Stimulated activated naive B cell treated with anti-CD40 and anti-IgM and Interleukin-4, amounts not matched to agents 10 μg/mL and 1 μg/mL and 100 μg/mL, for 72 hours (primary cell): Measurements from ENCODE around the gene FIGNL2.

Source experiments
- ATAC-seq, 2 donors: fragments of 150-1000 bp; cut with Tn5 transposase; replicated peaks; 2 replicates each; pipeline ENCODE4 v1.10.0; 2021; ENCODE audit warnings: moderate library complexity in 1 of 2
- DNase-seq: peaks from one replicate; pipeline ENCODE4 v3.0.0; 2021
- H3K27ac Mint-ChIP-seq: one replicate; pipeline ENCODE4 v1.8.0; 2022; ENCODE audit warnings: mild to moderate bottlenecking, mixed read lengths
- H3K27me3 Mint-ChIP-seq, 2 donors: one replicate each; pipeline ENCODE4 v1.8.0; 2022; ENCODE audit warnings: mixed read lengths in 2 of 2
- H3K36me3 Mint-ChIP-seq, 2 donors: one replicate each; pipeline ENCODE4 v1.8.0; 2022; ENCODE audit warnings: mixed read lengths in 2 of 2, mild to moderate bottlenecking in 1 of 2
- H3K4me1 Mint-ChIP-seq, 2 donors: one replicate each; pipeline ENCODE4 v1.8.0; 2022; ENCODE audit warnings: mixed read lengths in 2 of 2, mild to moderate bottlenecking in 1 of 2
- H3K4me3 Mint-ChIP-seq, 2 donors: one replicate each; pipeline ENCODE4 v1.8.0; 2022; ENCODE audit warnings: mild to moderate bottlenecking in 2 of 2, mixed read lengths in 2 of 2, moderate library complexity in 1 of 2
- H3K9me3 Mint-ChIP-seq, 2 donors: one replicate each; pipeline ENCODE4 v1.8.0; 2022; ENCODE audit warnings: mixed read lengths in 2 of 2, mild to moderate bottlenecking in 1 of 2

FIGNL2 gene, protein sequence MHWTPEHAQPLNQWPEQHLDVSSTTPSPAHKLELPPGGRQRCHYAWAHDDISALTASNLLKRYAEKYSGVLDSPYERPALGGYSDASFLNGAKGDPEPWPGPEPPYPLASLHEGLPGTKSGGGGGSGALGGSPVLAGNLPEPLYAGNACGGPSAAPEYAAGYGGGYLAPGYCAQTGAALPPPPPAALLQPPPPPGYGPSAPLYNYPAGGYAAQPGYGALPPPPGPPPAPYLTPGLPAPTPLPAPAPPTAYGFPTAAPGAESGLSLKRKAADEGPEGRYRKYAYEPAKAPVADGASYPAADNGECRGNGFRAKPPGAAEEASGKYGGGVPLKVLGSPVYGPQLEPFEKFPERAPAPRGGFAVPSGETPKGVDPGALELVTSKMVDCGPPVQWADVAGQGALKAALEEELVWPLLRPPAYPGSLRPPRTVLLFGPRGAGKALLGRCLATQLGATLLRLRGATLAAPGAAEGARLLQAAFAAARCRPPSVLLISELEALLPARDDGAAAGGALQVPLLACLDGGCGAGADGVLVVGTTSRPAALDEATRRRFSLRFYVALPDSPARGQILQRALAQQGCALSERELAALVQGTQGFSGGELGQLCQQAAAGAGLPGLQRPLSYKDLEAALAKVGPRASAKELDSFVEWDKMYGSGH

DNA sequence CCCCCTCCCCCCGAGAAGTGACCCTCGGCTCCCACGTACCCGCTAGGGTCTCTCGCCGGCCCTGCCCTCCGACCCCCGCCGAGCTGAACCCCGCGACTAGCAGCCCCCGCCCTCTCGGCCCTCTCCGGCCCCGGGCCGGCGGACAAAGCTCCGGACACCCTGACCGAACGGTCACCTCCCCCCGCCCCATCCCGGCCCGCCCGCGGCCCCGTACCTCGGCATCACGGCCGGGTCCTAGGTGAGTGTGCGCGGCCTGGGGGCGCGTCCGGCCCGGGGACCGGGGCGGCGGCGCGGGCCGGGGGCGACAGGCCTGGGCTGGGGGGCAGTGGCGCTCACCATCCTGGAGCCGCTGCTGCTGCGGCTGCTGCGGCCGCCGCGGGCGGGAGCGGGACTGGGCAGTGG lies at the start of gene FIGNL2:
TSS of gene FIGNL2 (minus strand) at position 393 of the 402 bp plus-strand sequence. CDS start 26,305 bp downstream, outside the sequence.
- DNase-seq (no peak), ATAC-seq (no peak)
- peaks cover 59 to 84% of the 10 kb centered on the region in 2 donors for H3K27me3 Mint-ChIP-seq
- no peak within 1 kb of the TSS for H3K27ac Mint-ChIP-seq
- H3K4me3 Mint-ChIP-seq, result peak within 1 kb of the TSS; percentile 59 to 70
- peaks cover 19 to 44% of the 10 kb centered on the region in 2 donors for H3K4me1 Mint-ChIP-seq
- no peaks in the 10 kb centered on the region for H3K36me3 Mint-ChIP-seq
- H3K9me3 Mint-ChIP-seq, result peaks cover 0 to 2% of the 10 kb centered on the region in 2 donors

DNA sequence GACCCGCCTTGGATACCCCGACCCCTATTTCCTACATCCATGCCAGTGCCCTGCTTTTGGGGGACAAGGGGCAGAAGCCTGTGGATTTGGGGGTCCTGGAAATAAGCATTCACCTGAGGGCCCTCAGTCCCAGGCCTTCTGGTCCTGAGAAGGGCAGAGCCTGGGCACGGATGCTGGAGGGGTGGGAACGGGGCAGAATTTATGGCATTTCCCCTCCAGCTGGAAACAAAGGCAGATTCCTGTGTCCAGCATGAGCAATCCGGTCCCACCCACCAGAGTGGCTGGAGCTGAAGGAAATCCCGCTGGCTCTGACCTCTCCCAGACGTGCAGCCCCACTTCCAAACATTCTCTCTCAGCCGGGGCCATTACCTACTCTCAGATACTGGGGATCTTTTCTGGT lies 48.7 kb upstream of the FIGNL2 start:
- no peak overlapping the region for H3K27ac Mint-ChIP-seq
- H3K27me3 Mint-ChIP-seq, result peaks cover 26 to 48% of the 10 kb centered on the region in 2 donors
- H3K9me3 Mint-ChIP-seq, result no peaks in the 10 kb centered on the region
- H3K36me3 Mint-ChIP-seq, result no peaks in the 10 kb centered on the region
- no peak overlapping the region for H3K4me3 Mint-ChIP-seq
- no peak for DNase-seq
- no peak for ATAC-seq
- no peaks in the 10 kb centered on the region for H3K4me1 Mint-ChIP-seq

DNA sequence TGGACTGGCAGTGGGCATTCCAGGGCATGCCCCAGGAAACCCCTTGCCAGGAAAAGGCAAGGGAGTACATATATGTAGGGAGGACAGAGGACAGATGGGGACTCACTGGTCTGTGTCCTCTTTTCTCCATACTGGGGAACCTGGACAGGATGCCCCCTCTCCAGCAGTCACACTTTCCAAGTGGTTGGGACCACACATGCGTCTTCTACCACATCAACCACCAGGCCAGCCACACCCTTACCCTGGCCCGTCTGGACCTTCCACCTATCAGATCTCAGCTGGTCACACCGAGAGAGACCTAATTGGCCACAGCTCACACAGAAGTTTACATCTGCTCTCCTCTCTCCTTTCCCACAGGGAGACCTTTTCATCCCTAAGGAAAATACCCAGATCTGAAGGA lies 47.7 kb upstream of the FIGNL2 start:
- no peaks in the 10 kb centered on the region for H3K4me1 Mint-ChIP-seq
- DNase-seq, result no peak
- no peaks in the 10 kb centered on the region for H3K36me3 Mint-ChIP-seq
- no peak for ATAC-seq
- no peaks in the 10 kb centered on the region for H3K9me3 Mint-ChIP-seq
- peaks cover 22 to 40% of the 10 kb centered on the region in 2 donors for H3K27me3 Mint-ChIP-seq
- H3K27ac Mint-ChIP-seq, result no peak overlapping the region
- H3K4me3 Mint-ChIP-seq, result no peak overlapping the region

GRCh38 chr12:51895378-51896135 lies 47.0 kb upstream of the FIGNL2 start:
- no peaks in the 10 kb centered on the region for H3K4me1 Mint-ChIP-seq
- H3K27me3 Mint-ChIP-seq, result peaks cover 22 to 45% of the 10 kb centered on the region in 2 donors
- H3K9me3 Mint-ChIP-seq, result no peaks in the 10 kb centered on the region
- no peak overlapping the region for H3K4me3 Mint-ChIP-seq
- DNase-seq (no peak), ATAC-seq (no peak)
- no peak overlapping the region for H3K27ac Mint-ChIP-seq
- H3K36me3 Mint-ChIP-seq, result no peaks in the 10 kb centered on the region

- peaks cover 22 to 45% of the 10 kb centered on the region in 2 donors for H3K27me3 Mint-ChIP-seq
- no peaks in the 10 kb centered on the region for H3K9me3 Mint-ChIP-seq
- no peaks in the 10 kb centered on the region for H3K4me1 Mint-ChIP-seq
- H3K27ac Mint-ChIP-seq, result no peak overlapping the region
- no peak overlapping the region for H3K4me3 Mint-ChIP-seq
- ATAC-seq, result no peak
- no peaks in the 10 kb centered on the region for H3K36me3 Mint-ChIP-seq
- no peak for DNase-seq
Observed at GRCh38 chr12:51893786-51894185, 45.3 kb upstream of the FIGNL2 start.

GRCh38 chr12:51891843-51892242 lies 43.3 kb upstream of the FIGNL2 start:
- peak in 1 of 2 donors; percentile 39 for ATAC-seq
- DNase-seq, result no peak
- Mint-ChIP-seq H3K9me3 (no peaks in the 10 kb centered on the region), H3K4me1 (peaks cover 0 to 8% of the 10 kb centered on the region in 2 donors), H3K36me3 (no peaks in the 10 kb centered on the region), H3K27me3 (peaks cover 21 to 43% of the 10 kb centered on the region in 2 donors), H3K27ac (no peak overlapping the region), H3K4me3 (no peak overlapping the region)

GRCh38 chr12:51890511-51891171 lies 42.1 kb upstream of the FIGNL2 start:
- ATAC-seq, result no peak

DNA sequence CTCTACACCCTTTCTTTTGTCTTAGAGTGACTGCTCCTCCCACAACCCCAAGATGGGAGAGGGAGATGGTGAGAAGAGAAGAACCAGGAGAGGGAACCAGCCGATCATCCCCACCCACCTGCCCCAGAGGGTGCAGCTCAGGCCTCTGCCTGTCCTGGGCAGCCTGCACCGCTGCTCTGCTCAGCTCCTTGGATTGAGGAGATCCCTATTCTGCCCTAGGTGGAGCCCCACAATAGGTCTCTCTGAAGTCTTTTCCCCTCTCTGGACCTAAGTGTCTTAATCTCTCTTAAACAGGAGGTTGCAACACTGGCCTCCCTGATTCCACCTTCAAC lies 41.6 kb upstream of the FIGNL2 start:
- Mint-ChIP-seq H3K9me3 (no peaks in the 10 kb centered on the region), H3K36me3 (no peaks in the 10 kb centered on the region), H3K27ac (no peak overlapping the region), H3K27me3 (peaks cover 6 to 27% of the 10 kb centered on the region in 2 donors), H3K4me3 (no peak overlapping the region), H3K4me1 (peaks cover 4 to 19% of the 10 kb centered on the region in 2 donors)
- DNase-seq (no peak), ATAC-seq (no peak)

More at GRCh38 chr12:51890511-51891171, 42.1 kb upstream of the FIGNL2 start:
- H3K27ac Mint-ChIP-seq, result no peak overlapping the region
- H3K27me3 Mint-ChIP-seq, result peaks cover 10 to 32% of the 10 kb centered on the region in 2 donors
- H3K36me3 Mint-ChIP-seq, result no peaks in the 10 kb centered on the region
- H3K4me3 Mint-ChIP-seq, result no peak overlapping the region
- peaks cover 4 to 17% of the 10 kb centered on the region in 2 donors for H3K4me1 Mint-ChIP-seq
- no peaks in the 10 kb centered on the region for H3K9me3 Mint-ChIP-seq
- no peak for DNase-seq

GRCh38 chr12:51889216-51890132 lies 41.0 kb upstream of the FIGNL2 start:
- Mint-ChIP-seq H3K27ac (no peak overlapping the region), H3K9me3 (peaks cover 0 to 2% of the 10 kb centered on the region in 2 donors), H3K27me3 (peaks cover 5 to 23% of the 10 kb centered on the region in 2 donors), H3K4me3 (no peak overlapping the region), H3K36me3 (no peaks in the 10 kb centered on the region), H3K4me1 (peaks cover 4 to 19% of the 10 kb centered on the region in 2 donors)
- DNase-seq (no peak), ATAC-seq (no peak)

DNA sequence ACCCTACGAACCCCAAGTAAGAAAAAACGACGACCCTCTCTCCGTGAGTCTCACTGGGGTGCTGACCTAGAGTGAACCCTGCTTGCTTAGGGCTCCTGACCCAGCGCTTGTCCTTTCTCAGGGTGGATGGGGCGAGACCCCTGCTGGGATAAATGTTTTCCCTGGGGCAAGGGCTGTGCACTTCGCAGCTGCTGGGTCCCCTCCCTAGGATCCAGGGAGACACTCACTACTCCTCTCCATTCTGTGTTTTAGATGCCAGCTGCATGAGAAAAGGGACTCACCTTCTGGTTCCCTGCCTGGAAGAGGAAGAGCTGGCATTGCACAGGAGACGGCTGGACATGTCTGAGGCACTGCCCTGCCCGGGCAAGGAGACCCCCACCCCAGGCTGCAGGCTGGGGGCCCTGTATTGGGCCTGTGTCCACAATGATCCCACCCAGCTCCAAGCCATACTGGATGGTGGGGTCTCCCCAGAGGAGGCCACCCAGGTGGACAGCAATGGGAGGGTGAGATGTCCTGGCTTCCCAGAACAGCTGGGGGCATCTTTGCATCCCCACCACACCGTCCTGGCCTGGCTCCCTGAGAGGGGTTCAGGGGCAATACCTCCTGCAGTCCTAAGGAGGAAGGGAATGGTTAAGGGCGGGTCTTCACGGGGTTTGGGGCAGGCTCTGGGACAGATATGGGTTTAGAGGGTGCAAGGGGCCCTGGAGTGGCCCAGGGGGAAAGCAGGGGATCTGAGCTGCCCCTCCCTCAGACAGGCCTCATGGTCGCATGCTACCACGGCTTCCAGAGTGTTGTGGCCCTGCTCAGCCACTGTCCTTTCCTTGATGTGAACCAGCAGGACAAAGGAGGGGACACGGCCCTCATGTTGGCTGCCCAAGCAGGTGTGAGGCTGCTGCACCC lies 40.0 kb upstream of the FIGNL2 start:
- ATAC-seq (no peak), DNase-seq (no peak)
- Mint-ChIP-seq H3K36me3 (no peaks in the 10 kb centered on the region), H3K27me3 (peaks cover 5 to 20% of the 10 kb centered on the region in 2 donors), H3K9me3 (peaks cover 0 to 4% of the 10 kb centered on the region in 2 donors), H3K27ac (no peak overlapping the region), H3K4me3 (no peak overlapping the region), H3K4me1 (peaks cover 4 to 19% of the 10 kb centered on the region in 2 donors)

DNA sequence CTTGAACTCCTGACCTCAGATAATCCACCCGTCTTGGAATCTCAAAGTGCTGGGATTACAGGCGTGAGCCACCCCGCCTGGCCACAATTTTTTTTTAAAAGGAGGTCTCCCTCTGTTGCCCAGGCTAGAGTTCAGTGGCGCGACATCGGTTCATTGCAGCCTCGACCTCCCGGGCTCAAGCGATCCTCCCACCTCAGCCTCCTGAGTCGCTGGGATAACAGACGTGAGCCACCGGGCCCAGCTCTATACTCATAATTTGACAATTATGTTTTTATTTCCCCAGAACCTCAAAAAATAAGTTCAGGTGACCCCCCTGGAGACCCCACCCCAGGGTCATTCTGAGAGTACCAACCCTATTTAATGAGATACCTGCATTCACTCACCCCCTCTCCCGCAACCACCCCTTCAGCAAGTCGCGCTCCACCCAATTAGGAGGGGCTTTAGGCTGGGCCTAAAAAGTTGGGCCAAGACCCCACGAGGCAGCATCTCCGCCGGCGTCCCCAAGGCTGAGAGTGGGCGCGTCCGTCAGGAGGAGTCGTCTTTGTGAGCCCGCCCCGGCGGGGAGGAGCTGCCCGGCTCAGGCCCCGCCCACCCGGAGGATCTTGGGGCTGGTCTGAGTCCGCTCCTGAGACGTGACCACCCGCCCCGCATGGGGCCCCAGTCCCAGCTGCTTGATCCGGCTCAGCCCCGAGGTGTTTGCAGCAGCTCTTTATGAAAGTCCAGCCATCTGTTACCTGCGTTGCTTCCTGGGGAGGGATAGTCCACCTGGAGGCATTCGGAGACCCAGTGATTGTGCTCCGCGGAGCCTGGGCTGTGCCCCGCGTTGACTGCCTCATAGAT lies 39.2 kb upstream of the FIGNL2 start, which contains the start of gene ANKRD33:
TSS of gene ANKRD33 (plus strand) at position 628 of the 840 bp plus-strand sequence. CDS start at position 712, 84 bp downstream.
- Mint-ChIP-seq H3K36me3 (no peaks in the 10 kb centered on the region), H3K4me3 (no peak within 1 kb of the TSS), H3K27me3 (peaks cover 5 to 15% of the 10 kb centered on the region in 2 donors), H3K9me3 (peaks cover 0 to 4% of the 10 kb centered on the region in 2 donors), H3K27ac (no peak within 1 kb of the TSS), H3K4me1 (peaks cover 4 to 19% of the 10 kb centered on the region in 2 donors)
- ATAC-seq (peak; percentile 23 to 33), DNase-seq (no peak)
